HG03196 (cell line): ENCODE measurements around the gene MLF1.
"Not testable (repeated sequence)": the region's sequence is repeated elsewhere in the genome, so short reads cannot be mapped to it uniquely, and the experiment has no call there.

Source experiments
- ATAC-seq: cut with Tn5 transposase; IDR thresholded peaks from one replicate; pipeline ENCODE4 v1.9.1; 2021; ENCODE audit not compliant: unreplicated experiment

The MLF1 gene

GRCh38 chr3:158570999-158571702 is at the start of gene MLF1:
MLF1 (plus strand) TSS chr3:158571194; CDS start chr3:158571301, 107 bp downstream.
- ATAC-seq = peak; percentile 100

DNA sequence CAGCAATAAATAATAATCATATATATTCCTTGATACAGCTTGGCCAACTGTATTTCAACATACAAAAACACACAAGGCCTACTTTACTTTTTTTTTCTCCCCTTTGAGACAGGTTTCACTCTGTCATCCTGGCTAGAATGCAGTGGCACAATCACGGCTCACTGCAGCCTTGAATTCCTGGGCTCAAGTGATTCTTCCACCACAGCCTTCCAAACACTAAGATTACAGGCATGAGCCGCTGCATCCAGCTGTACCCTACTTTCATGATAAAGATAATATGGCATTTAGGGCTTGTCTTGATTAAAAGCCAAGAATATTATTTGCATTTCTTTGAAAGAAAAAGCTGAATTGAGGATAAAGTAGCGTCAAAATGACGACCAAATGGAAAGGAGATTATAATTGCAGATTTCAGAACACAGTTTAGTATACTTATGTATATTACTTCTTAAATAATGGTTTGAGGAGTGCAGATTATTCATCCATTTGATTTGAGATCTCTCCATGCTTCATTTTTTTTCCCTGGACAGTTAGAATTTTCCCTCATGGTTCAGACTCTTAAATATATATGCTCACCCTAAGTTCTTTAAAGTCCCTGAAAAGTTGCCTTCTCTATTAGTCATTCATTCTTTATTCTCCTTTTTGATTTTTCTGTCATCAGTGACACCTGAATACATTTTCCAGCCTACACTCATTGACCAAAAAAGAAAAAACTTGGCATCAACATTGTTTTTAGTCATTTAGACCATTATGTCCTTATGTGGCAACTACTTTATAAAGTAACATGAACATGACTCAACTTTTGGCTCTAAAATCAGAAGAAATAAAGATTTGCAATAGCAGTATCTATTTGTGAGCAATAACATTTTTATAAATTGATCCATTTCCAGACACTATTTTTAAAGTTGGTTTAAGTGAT is 48.5 kb upstream of the MLF1 start:
- ATAC-seq = no peak

- ATAC-seq = no peak
Measured at GRCh38 chr3:158528076-158528674, 42.8 kb upstream of the MLF1 start.

DNA sequence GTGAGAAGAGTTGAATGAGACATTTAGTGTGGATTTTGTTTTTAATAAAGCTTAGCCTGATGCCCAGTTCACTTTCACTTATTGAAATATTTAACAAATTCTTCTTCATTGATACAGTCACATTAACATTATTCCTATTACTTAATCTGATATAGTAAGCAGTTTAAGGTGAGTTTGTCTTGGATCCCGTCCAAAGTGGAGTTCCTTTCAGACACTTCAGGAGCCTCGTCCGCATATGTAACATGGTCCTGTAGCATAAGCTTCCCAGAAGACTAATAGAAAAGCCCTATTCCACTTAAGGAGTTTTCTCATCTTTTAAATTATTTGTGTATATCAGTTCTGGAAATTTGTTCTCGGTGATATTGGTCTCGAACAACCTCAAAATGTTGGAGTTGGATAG is 39.7 kb upstream of the MLF1 start:
- no peak for ATAC-seq

DNA sequence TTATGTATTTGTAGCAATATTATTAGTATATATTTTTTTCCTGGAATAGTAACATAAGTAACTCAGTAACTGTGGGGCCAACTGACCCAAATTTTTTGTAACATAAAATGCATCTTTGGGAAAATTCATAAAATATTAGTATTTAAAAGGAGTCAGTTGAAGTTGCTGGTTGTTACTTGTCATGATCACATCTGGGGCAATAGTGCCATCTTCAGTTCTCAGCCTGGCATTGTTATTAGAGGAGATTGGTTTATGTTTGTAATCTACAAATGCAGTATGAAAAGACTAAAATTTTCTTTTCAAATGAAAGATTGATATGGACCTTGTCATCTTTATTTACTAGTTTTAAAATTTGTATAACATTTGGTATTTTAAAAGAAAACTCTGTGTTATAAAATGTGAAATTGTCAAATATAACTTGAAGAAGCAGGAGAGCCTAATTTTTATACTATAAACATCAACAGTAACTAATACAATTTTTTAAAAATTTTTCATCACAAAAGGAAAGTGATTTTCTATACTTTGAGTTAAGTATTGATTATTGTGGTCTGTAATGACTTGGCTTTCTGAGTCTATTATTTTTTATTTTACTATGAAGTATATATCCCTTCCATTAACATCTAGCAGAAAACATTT is 38.8 kb upstream of the MLF1 start:
- ATAC-seq = no peak

DNA sequence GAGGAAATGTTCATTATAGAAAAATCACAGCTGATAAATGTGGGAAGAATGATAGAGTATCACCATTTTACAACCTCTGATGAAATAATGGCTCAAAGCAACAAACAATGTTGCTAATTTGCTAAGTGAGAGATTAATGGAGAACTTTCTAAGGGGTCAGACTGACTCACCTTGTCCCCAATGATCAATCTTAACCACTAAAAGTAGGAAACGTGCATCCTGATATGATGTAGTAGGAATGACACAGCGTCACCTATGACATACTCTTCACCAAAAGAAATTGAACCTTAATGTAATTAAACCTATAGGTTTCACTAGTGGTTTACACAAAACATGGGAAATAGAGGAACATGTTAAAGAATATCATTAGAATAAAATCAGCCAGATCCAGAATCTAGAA is 35.1 kb upstream of the MLF1 start:
- ATAC-seq = no peak

DNA sequence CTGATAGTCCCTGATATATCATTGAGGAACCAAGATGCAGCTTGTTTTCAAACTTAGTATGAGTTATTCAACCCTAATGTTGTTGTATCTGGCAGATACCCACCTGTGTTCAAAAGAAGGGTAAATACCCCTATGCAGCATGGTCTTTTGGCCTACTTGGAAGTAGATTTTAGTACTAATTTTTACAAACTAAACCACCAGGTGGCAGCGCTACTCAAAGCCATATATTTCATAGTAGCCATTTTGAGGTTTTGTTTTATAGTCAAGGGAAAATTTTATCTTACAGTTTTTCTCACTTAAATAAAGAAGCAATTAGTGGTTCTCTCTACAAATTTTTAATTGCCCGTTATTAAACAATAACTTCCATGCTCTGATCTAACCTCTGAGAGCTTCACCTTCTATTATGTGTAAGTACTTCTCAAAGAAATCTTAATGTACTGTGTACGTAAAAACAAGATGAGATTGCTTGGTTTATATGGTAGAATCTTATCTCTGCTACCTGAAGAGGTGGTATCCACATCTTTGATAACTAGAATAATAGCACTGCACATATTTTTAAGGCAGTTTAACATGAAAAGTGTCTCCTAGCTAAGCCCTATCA is 31.5 kb upstream of the MLF1 start:
- peak; percentile 60 for ATAC-seq

- ATAC-seq = no peak
Measured at GRCh38 chr3:158540066-158540465, 30.9 kb upstream of the MLF1 start.

DNA sequence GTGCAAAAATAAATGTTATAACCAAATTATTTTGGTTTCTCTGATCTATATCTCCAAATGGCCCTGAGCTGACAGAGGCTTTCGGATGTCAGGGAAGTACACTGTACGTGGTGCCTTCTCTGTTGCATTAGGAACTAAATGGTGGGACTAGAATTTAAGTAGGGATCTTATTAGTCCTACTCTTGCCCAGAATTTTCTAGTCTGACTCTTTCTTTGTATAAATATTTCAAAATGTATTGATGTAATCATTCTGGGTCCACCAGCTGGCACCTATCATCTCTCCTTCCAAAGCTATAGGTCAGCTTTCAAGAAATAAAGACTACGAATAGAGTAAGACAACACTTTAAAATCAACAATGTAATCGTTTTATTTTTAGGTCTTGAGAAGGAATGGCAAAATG is 22.3 kb upstream of the MLF1 start:
- no peak for ATAC-seq

DNA sequence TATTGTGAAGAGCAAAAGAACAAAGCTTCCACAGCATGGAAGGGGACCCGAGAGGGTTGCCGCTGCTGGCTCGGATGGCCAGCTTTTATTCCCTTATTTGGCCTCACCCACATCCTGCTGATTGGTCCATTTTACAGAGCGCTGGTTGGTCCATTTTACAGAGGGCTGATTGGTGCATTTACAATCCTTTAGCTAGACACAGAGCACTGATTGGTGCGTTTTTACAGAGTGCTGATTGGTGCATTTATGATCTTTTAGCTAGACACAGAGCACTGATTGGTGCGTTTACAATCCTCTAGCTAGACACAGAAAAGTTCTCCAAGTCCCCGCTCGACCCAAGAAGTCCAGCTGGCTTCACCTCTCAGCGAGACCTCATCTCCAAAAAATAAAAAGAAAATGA is 21.1 kb upstream of the MLF1 start:
- ATAC-seq = not testable (repeated sequence)

DNA sequence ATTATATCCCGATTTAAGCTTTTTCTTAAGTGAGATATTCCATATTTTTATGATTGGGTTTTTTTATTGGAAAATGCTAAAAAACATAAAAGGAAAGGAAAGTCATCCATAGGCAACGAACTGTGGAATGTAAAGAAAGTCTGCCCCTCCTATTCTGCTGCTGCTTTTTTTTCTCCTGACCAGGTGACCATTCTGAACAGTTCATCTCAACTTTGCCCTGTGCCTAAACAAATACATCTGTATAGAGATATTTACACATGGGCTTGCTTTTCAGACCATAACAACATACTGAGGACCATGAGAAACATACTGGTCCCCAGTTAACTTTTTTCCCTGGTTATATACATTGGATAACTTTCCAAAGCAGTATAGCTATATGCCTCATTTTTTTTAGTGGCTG is 18.9 kb upstream of the MLF1 start:
- ATAC-seq = no peak

DNA sequence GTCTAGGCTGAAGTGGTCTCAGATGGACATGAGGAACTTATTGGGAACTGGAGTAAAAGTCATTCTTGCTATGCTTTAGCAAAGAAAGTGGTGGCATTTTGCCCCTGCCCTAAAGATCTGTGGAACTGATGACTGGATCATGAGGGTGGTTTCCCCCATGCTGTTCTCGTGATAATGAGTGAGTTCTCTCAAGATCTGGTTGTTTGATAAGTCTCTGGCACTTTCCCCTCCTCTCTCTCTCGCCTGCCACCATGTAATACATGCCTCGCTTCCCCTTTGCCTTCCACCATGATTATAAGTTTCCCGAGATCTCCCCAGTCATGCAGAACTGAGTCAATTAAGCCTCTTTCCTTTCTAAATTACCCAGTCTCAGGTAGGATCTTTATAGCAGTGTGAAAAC is 11.5 kb upstream of the MLF1 start:
- no peak for ATAC-seq

DNA sequence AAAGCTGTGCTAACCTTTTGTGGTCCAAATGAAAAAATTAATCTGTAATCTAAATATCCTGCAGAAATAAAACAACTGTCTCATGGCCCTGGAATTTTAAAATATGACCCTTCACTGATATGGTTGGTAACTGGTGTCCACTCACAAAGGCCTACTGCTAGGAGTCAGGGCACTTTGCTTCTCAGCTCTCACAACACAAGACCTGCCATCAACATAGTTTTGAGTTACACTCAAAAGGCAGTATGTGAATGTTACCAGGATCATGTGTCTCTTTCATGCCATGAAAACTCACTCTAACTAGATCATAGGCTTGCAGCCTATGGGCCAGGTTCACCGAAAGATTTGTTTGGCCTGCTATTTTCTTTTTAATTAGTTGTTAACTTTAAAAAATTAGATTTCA is 10.0 kb upstream of the MLF1 start:
- no peak for ATAC-seq

GRCh38 chr3:158562674-158563073 is 8.3 kb upstream of the MLF1 start:
- ATAC-seq = no peak

GRCh38 chr3:158563076-158563475 is 7.9 kb upstream of the MLF1 start:
- no peak for ATAC-seq

GRCh38 chr3:158565076-158565475 is 5.9 kb upstream of the MLF1 start:
- no peak for ATAC-seq

DNA sequence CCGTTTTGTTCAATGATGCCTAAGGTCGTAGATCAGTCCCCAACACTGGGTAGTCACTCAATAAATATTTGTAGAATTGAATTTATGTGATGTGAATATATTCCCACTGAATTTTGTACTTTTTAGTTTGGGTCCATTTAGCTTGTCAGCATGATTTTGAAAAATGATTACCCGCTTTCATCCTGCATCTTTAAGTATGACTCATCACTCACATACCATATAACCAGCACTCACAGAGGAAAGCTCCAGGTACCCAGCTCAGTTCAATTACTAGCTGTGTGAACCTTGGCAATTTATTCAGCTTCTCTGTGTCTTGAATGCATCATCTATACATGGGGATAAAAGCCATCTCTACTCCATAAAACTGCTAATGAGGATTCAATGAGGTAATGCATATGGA is 2.2 kb upstream of the MLF1 start:
- ATAC-seq = no peak

GRCh38 chr3:158569794-158570193 is 1.2 kb upstream of the MLF1 start:
- ATAC-seq = no peak

DNA sequence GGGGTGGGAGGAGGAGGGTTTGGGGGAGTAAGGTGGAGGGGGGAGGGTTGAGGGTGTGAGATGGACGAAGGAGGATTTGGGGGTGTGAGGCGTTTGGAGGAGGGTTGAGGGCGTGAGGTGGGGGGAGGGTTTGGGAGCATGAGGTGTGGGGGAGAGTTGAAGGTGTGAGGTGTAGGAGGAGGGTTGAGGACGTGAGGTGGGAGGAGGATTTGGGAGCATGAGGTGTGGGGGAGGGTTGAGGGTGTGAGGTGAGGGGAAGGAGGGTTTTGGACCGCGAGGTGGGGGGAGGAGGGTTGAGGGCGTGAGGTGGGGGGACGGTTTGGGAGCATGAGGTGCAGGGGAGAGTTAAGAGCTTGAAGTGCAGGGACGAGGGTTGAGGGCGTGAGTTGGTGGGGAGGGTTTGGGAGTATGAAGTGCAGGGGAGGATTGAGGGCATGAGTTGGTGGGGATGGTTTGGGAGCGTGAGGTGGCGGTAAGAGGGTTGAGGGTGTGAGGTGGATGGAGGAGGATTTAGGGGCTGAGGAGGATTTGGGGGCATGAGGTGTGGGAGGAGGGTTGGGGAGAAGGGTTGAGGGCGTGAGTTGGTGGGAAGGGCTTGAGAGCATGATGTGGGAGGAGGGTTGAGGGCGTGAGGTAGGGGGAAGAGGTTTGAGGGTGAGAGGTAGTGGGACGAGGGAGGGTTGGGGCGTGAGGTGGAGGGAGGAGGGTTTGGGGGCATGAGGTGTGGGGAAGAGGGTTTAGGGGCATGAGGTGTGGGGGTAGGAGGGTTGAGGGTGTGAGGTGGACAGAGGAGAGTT is 1.2 kb downstream of the MLF1 start:
- no peak for ATAC-seq

GRCh38 chr3:158572766-158573060 is 1.7 kb downstream of the MLF1 start:
- ATAC-seq = no peak
